ENCODE data around the gene C10orf53. TPM values are rescaled to one million over a fixed set of nuclear protein-coding genes. Genes with fewer than 3 reads are reported as not detected.
A peak's percentile ranks its signal among the peaks of the same experiment; 100 is the strongest.
"Not testable (repeated sequence)": the region's sequence is repeated elsewhere in the genome, so short reads cannot be mapped to it uniquely, and the experiment has no call there.

Gene C10orf53
- total and polyA plus RNA-seq, 4 experiments from 2014 or later: not detected

- Mint-ChIP-seq H3K36me3 (peaks cover 0 to 3% of the 10 kb centered on the region in 2 donors), H3K9me3 (peaks cover 2 to 47% (median 20%) of the 10 kb centered on the region in 8 donors), H3K27ac (no peak overlapping the region), H3K4me3 (peak overlapping the region in 1 of 8 donors; percentile 20), H3K27me3 (peaks cover 17 to 18% of the 10 kb centered on the region in 2 donors), H3K4me1 (peaks cover 0 to 4% (median 1%) of the 10 kb centered on the region in 4 donors)
- CTCF ChIA-PET (ENCODE audit: partially characterized antibody): no interaction called here
- Histone ChIP-seq H3K36me3 (ENCODE audit: insufficient read depth, low read length) (no peaks in the 10 kb centered on the region), H3K9me3 (ENCODE audit: control insufficient read depth in 1 of 2, low read length in 2 of 2) (no peaks in the 10 kb centered on the region), H3K4me3 (ENCODE audit: low read length in 2 of 2) (no peak overlapping the region), H3K27me3 (ENCODE audit: insufficient read depth, low read length) (no peaks in the 10 kb centered on the region), H3K27ac (ENCODE audit: low read depth, low read length) (no peak overlapping the region), H3K4me1 (ENCODE audit: insufficient read depth, low read length) (no peaks in the 10 kb centered on the region)
- DNase-seq: no peak
- intact Hi-C loops (cut with micrococcal nuclease): no loop called here
- POLR2A ChIA-PET (ENCODE audit: partially characterized antibody): no interaction called here
Observed at GRCh38 chr10:49678827-49679479, 498 bp upstream of the C10orf53 start.

GRCh38 chr10:49682449-49682848 is 3.0 kb downstream of the C10orf53 start:
- CTCF ChIA-PET (ENCODE audit: partially characterized antibody); H3K4me3 ChIP-seq (ENCODE audit: low read length in 2 of 2); H3K4me1 ChIP-seq (ENCODE audit: insufficient read depth, low read length); DNase-seq; H3K4me1 Mint-ChIP-seq; H3K4me3 Mint-ChIP-seq; H3K36me3 ChIP-seq (ENCODE audit: insufficient read depth, low read length); intact Hi-C loops (cut with micrococcal nuclease); H3K27me3 ChIP-seq (ENCODE audit: insufficient read depth, low read length); H3K27ac ChIP-seq (ENCODE audit: low read depth, low read length); H3K27ac Mint-ChIP-seq; H3K36me3 Mint-ChIP-seq; H3K9me3 ChIP-seq (ENCODE audit: control insufficient read depth in 1 of 2, low read length in 2 of 2): not testable (repeated sequence)
- POLR2A ChIA-PET (ENCODE audit: partially characterized antibody): interaction anchor here (0.6 kb wide), 1 partner anchor 16 kb away, joined by 3 read pairs; no protein-coding TSS in a partner anchor
- H3K27me3 Mint-ChIP-seq: peaks cover 13 to 17% of the 10 kb centered on the region in 2 donors
- H3K9me3 Mint-ChIP-seq: peaks cover under 1 to 56% (median 32%) of the 10 kb centered on the region in 8 donors

GRCh38 chr10:49682879-49683278 is 3.4 kb downstream of the C10orf53 start:
- no peak for DNase-seq
- POLR2A ChIA-PET (ENCODE audit: partially characterized antibody): interaction anchor here (0.6 kb wide), 1 partner anchor 16 kb away, joined by 3 read pairs; no protein-coding TSS in a partner anchor
- H3K4me3 ChIP-seq (ENCODE audit: low read length in 2 of 2): no peak overlapping the region
- intact Hi-C loops (cut with micrococcal nuclease): no loop called here
- no peak overlapping the region for H3K4me3 Mint-ChIP-seq
- H3K4me1 ChIP-seq (ENCODE audit: insufficient read depth, low read length): no peaks in the 10 kb centered on the region
- no peaks in the 10 kb centered on the region for H3K27me3 ChIP-seq (ENCODE audit: insufficient read depth, low read length)
- peaks cover 0 to 4% (median 1%) of the 10 kb centered on the region in 4 donors for H3K4me1 Mint-ChIP-seq
- no peaks in the 10 kb centered on the region for H3K9me3 ChIP-seq (ENCODE audit: control insufficient read depth in 1 of 2, low read length in 2 of 2)
- CTCF ChIA-PET (ENCODE audit: partially characterized antibody): no interaction called here
- no peak overlapping the region for H3K27ac Mint-ChIP-seq
- peaks cover 3 to 56% (median 31%) of the 10 kb centered on the region in 8 donors for H3K9me3 Mint-ChIP-seq
- peaks cover 17 to 21% of the 10 kb centered on the region in 2 donors for H3K27me3 Mint-ChIP-seq
- H3K27ac ChIP-seq (ENCODE audit: low read depth, low read length): no peak overlapping the region
- H3K36me3 ChIP-seq (ENCODE audit: insufficient read depth, low read length): no peaks in the 10 kb centered on the region
- H3K36me3 Mint-ChIP-seq: peaks cover 0 to 3% of the 10 kb centered on the region in 2 donors

- Histone ChIP-seq H3K36me3 (ENCODE audit: insufficient read depth, low read length) (no peaks in the 10 kb centered on the region), H3K27me3 (ENCODE audit: insufficient read depth, low read length) (peaks cover 12% of the 10 kb centered on the region), H3K4me3 (ENCODE audit: low read length in 2 of 2) (no peak overlapping the region), H3K27ac (ENCODE audit: low read depth, low read length) (no peak overlapping the region), H3K4me1 (ENCODE audit: insufficient read depth, low read length) (no peaks in the 10 kb centered on the region), H3K9me3 (ENCODE audit: control insufficient read depth in 1 of 2, low read length in 2 of 2) (no peaks in the 10 kb centered on the region)
- Mint-ChIP-seq H3K27me3 (peaks cover 32 to 37% of the 10 kb centered on the region in 2 donors), H3K4me3 (no peak overlapping the region), H3K27ac (no peak overlapping the region), H3K36me3 (no peaks in the 10 kb centered on the region), H3K9me3 (peaks cover 3 to 36% (median 22%) of the 10 kb centered on the region in 8 donors), H3K4me1 (no peaks in the 10 kb centered on the region)
- CTCF ChIA-PET (ENCODE audit: partially characterized antibody): no interaction called here
- no peak for DNase-seq
- POLR2A ChIA-PET (ENCODE audit: partially characterized antibody): no interaction called here
- intact Hi-C loops (cut with micrococcal nuclease): no loop called here
Observed at GRCh38 chr10:49686651-49687050, 7.2 kb downstream of the C10orf53 start.

GRCh38 chr10:49688261-49688846 is 8.9 kb downstream of the C10orf53 start:
- H3K36me3 ChIP-seq (ENCODE audit: insufficient read depth, low read length): no peaks in the 10 kb centered on the region
- Mint-ChIP-seq H3K27me3 (peaks cover 38 to 40% of the 10 kb centered on the region in 2 donors), H3K4me1 (no peaks in the 10 kb centered on the region), H3K27ac (no peak overlapping the region), H3K4me3 (no peak overlapping the region), H3K36me3 (no peaks in the 10 kb centered on the region), H3K9me3 (peaks cover 3 to 31% (median 18%) of the 10 kb centered on the region in 8 donors)
- ChIA-PET CTCF (ENCODE audit: partially characterized antibody) (no interaction called here), POLR2A (ENCODE audit: partially characterized antibody) (no interaction called here)
- intact Hi-C loops (cut with micrococcal nuclease): no loop called here
- peaks cover 12% of the 10 kb centered on the region for H3K27me3 ChIP-seq (ENCODE audit: insufficient read depth, low read length)
- H3K4me3 ChIP-seq (ENCODE audit: low read length in 2 of 2): no peak overlapping the region
- DNase-seq: no peak
- no peaks in the 10 kb centered on the region for H3K9me3 ChIP-seq (ENCODE audit: control insufficient read depth in 1 of 2, low read length in 2 of 2)
- no peaks in the 10 kb centered on the region for H3K4me1 ChIP-seq (ENCODE audit: insufficient read depth, low read length)
- H3K27ac ChIP-seq (ENCODE audit: low read depth, low read length): no peak overlapping the region

GRCh38 chr10:49688920-49689319 is 9.5 kb downstream of the C10orf53 start:
- H3K27me3 ChIP-seq (ENCODE audit: insufficient read depth, low read length): peaks cover 12% of the 10 kb centered on the region
- Mint-ChIP-seq H3K4me3 (no peak overlapping the region), H3K27me3 (peaks cover 42 to 44% of the 10 kb centered on the region in 2 donors), H3K4me1 (no peaks in the 10 kb centered on the region), H3K9me3 (peaks cover 3 to 31% (median 18%) of the 10 kb centered on the region in 8 donors), H3K36me3 (no peaks in the 10 kb centered on the region), H3K27ac (no peak overlapping the region)
- H3K36me3 ChIP-seq (ENCODE audit: insufficient read depth, low read length): no peaks in the 10 kb centered on the region
- no peaks in the 10 kb centered on the region for H3K4me1 ChIP-seq (ENCODE audit: insufficient read depth, low read length)
- H3K4me3 ChIP-seq (ENCODE audit: low read length in 2 of 2): no peak overlapping the region
- H3K9me3 ChIP-seq (ENCODE audit: control insufficient read depth in 1 of 2, low read length in 2 of 2): no peaks in the 10 kb centered on the region
- POLR2A ChIA-PET (ENCODE audit: partially characterized antibody): no interaction called here
- H3K27ac ChIP-seq (ENCODE audit: low read depth, low read length): no peak overlapping the region
- no peak for DNase-seq
- CTCF ChIA-PET (ENCODE audit: partially characterized antibody): no interaction called here
- intact Hi-C loops (cut with micrococcal nuclease): no loop called here

- ChIA-PET POLR2A (ENCODE audit: partially characterized antibody) (no interaction called here), CTCF (ENCODE audit: partially characterized antibody) (no interaction called here)
- intact Hi-C loops (cut with micrococcal nuclease): no loop called here
- no peaks in the 10 kb centered on the region for H3K4me1 Mint-ChIP-seq
- H3K4me3 ChIP-seq (ENCODE audit: low read length in 2 of 2): no peak overlapping the region
- H3K27ac Mint-ChIP-seq: no peak overlapping the region
- H3K27me3 ChIP-seq (ENCODE audit: insufficient read depth, low read length): peaks cover 12% of the 10 kb centered on the region
- no peaks in the 10 kb centered on the region for H3K4me1 ChIP-seq (ENCODE audit: insufficient read depth, low read length)
- H3K4me3 Mint-ChIP-seq: no peak overlapping the region
- peaks cover 40 to 48% of the 10 kb centered on the region in 2 donors for H3K27me3 Mint-ChIP-seq
- no peaks in the 10 kb centered on the region for H3K9me3 ChIP-seq (ENCODE audit: control insufficient read depth in 1 of 2, low read length in 2 of 2)
- H3K9me3 Mint-ChIP-seq: peaks cover 3 to 30% (median 18%) of the 10 kb centered on the region in 8 donors
- H3K36me3 Mint-ChIP-seq: no peaks in the 10 kb centered on the region
- DNase-seq: no peak
- no peak overlapping the region for H3K27ac ChIP-seq (ENCODE audit: low read depth, low read length)
- H3K36me3 ChIP-seq (ENCODE audit: insufficient read depth, low read length): no peaks in the 10 kb centered on the region
Observed at GRCh38 chr10:49689882-49690510, 10.5 kb downstream of the C10orf53 start.

All from CD4-positive, alpha-beta memory T cell (primary cell).